ENCODE measurements around the gene VTI1B.
"Not testable (repeated sequence)": the region's sequence is repeated elsewhere in the genome, so short reads cannot be mapped to it uniquely, and the experiment has no call there.

VTI1B gene, protein sequence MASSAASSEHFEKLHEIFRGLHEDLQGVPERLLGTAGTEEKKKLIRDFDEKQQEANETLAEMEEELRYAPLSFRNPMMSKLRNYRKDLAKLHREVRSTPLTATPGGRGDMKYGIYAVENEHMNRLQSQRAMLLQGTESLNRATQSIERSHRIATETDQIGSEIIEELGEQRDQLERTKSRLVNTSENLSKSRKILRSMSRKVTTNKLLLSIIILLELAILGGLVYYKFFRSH

DNA sequence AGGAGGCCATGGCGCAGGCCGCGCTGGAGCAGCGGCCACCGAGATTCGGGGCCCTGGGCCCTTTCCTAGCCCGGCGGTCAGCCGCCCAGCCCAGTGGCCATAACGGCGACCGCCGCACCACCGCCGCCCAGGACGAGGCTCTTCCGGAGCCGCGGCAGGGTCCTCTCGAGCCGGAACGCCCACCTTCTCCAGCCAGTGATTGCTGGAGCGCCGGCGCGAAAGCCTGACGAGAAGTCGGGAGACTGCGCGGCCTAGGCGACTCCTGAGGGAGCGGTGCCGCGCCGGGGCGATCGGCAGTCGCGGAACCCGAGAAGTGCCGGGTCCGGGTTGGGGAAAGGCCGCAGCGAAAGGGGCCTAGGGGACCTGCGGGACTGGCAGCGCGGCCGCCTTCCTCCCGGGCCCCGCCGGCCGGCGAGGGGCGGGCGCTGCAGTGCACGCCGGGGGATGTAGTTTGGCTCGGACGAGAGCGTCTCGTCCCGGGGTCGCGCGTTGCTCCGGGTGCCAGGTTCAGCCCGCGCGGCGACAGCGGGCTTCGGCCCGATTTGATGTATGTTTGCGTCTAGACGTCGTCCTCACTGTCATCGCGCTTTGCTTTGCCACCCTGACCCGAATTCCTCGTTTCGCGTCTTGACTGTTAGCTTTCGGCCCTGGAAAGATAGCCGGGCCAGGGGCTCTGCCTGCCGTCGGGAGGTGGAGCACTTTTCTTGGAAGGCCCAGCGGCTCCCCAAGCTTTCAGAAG lies at the start of gene VTI1B:
Gene VTI1B, minus strand, starts transcription at position 153 of the 739 bp plus-strand sequence. Its CDS starts 143 bp downstream, at position 10.
- DNase-seq = peak in 57 of 58 donors; percentile 46 to 94 (median 82)

DNA sequence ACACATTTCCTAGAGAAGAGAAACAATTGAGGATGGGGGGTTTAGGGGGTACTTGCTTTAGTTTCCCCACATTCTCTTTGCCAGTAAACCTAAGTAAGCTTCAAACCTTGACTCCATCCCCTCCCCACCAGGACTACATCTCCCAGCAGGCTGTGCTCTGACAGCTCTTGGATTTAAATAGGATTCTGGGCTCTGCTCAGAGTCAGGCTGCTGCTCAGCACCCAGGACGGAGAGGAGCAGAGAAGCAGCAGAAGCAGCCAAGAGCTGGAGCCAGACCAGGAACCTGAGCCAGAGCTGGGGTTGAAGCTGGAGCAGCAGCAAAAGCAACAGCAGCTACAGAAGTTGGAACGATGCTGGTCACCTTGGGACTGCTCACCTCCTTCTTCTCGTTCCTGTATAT lies 47.9 kb upstream of the VTI1B start:
- DNase-seq = peak in 52 of 58 donors; percentile 2 to 82 (median 36)

DNA sequence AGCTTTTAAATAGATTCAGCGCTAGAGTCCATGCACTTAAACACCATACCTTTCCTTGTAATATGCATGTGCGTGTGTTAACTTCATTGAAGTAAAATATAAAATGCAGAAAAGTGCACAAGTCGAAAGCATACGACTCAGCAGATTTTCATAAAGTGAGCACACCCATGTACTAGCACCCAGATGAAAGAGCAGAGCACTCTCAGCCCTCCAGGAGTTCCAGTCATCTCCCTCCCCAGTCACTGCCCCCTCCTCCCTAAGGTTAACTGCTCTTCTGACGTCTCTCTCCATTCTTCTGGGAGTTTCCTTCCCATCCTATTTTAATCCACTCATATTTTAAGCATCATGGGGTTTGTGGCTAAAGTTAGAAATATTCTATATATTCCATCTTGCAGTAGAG lies 47.4 kb upstream of the VTI1B start:
- DNase-seq = no peak

DNA sequence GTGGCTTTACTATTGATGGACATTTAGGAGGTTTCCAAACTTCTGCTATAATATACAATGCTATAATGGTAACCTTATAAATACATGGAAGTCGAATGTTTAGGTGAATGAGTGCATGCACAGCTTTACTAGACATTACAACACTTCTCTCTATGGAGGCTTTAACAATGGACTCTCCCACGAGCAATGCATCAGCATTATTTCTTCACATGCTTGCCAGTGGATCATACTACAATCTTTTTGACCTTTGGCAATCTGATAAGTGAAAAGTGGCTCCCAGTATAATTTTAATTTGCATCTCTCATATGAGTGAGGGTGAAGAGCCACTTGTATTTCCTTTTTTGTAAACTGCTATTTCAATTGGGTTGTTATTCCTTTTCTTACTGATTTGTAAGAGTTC lies 45.4 kb upstream of the VTI1B start:
- DNase-seq = no peak

- not testable (repeated sequence) for DNase-seq
Observed at GRCh38 chr14:67719385-67719784, 45.0 kb upstream of the VTI1B start.

GRCh38 chr14:67718265-67718664 lies 43.8 kb upstream of the VTI1B start:
- no peak for DNase-seq

DNA sequence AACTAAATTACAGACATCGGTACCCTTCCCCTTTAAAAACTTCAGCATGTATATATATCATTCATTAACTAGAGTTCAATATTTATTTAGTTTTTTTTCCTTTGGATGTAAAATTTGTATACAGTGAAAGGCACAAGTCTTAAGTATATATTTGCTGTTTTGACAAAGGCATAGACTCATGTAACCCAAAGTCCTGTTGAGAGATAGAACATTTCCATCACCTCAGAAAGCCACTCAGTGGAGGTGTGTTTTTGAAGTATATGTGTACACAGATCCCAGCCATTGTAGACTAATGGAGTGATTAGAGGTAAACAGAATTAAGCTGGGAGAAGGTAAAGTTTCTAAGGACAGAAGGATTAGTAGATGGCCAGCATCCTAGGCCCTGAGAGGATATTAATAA lies 42.6 kb upstream of the VTI1B start:
- DNase-seq = no peak

- no peak for DNase-seq
Observed at GRCh38 chr14:67710209-67710608, 35.8 kb upstream of the VTI1B start.

DNA sequence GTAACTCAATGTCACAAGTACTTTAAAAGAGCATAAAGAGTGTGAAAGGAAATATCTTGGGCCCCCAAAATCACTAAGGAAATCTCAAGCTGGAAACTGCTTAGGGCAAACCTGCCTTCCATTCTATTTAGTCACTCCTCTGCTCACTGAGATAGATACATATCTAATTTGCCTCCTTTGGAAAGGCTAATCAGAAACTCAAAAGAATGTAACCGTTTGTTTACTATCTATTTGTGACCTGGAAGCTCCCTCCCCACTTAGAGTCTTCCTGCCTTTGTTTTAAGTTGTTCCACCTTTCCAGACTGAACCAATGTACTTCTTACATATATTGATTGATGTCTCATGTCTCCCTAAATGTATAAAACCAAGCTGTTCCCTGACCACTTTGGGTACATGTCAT lies 35.4 kb upstream of the VTI1B start:
- not testable (repeated sequence) for DNase-seq

DNA sequence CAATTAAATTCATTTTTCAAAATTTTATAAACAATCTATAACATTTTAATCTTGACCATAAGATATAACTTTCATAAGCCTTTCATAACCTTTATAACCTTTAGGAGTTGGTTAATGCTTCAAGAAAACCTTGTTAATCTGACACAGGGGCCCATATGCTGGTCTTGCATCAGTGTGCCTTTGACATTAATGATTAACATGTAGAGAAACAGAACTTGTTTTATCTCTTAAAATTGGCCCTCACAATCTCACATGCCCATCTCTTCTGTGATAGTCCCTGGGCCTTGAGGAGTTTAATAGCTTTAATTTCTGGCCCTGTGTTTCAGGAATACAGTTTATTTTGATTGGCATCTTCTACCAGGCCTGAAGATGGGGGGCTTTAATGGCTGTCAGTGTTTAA lies 34.9 kb upstream of the VTI1B start:
- not testable (repeated sequence) for DNase-seq

- no peak for DNase-seq
Observed at GRCh38 chr14:67705211-67705610, 30.8 kb upstream of the VTI1B start.

- DNase-seq = peak in 27 of 58 donors; percentile 2 to 85 (median 15)
Observed at GRCh38 chr14:67704484-67705089, 30.2 kb upstream of the VTI1B start.

DNA sequence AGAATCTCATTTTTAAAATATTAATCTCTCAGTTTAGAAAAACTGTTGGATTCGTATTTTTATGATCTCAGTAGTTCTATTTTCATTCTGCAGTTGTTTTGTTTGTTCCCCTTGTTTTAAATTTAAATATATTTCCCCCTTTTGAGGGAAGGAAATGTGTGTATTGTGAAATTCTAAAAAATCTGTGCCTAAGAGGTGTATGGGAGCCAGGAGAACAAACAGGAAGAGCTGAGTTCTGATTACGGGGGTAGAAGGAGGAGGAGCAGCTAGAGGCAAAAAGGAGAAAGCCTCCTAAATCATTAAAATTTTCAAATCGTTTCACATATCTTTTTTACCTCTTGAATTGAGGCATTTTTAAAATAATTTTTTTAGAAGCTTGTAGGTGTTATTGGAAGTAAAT lies 29.6 kb upstream of the VTI1B start:
- no peak for DNase-seq

GRCh38 chr14:67701492-67701891 lies 27.1 kb upstream of the VTI1B start, which contains the start of gene RDH12:
TSS of gene RDH12 (plus strand) at chr14:67701886. CDS start at chr14:67722643, 20,757 bp downstream.
- not testable (repeated sequence) for DNase-seq

DNA sequence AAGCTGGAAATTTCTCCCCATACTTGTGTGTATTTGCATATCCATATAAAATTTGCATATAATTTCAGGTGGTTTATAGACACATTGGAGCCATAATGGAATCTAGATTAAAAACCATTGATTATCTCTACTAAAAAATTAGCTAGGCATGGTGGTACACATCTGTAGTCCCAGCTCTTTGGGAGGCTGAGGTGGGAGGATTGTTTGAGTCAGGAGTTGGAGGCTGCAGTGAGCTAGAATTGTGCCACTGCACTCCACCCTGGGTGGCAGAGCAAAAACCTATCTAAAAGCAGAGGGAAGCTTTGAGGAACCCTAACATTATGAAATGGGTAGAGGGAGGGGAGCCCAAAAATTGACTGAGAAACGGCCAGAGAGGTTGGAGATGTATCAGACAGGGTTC lies 23.7 kb upstream of the VTI1B start:
- no peak for DNase-seq

- DNase-seq = no peak
Observed at GRCh38 chr14:67697006-67697405, 22.6 kb upstream of the VTI1B start.

DNA sequence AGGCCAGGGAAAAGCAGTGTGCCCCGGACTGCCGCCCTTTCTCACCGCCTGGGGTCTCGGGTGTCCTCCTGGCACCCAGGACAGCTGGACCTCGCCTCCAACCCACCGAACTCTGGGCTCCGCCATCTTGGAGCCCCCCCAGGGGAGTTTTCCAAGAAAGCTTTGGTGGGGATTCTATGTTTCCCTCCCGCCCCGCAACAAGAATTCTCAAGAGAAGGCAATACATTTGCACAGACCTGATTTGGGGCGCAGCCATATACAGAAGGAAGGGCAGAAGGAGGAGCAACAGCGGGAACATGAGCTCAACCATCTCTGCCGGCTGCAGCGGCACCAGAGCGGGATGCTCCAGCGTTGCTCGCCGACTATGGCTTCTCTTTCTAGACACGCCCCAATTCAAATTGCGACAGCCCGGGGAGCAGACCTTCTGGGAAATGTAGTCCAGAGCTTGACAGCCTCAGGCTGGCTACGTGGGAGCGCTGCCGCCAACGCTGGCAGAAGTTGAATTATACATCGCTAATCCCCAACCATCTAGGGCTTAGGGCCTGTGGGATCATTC lies 21.0 kb upstream of the VTI1B start, which contains the start of gene RDH11:
Gene RDH11, minus strand, starts transcription at position 371 of the 556 bp plus-strand sequence. Its CDS starts 61 bp downstream, at position 310.
- peak; percentile 39 to 93 (median 81) for DNase-seq

DNA sequence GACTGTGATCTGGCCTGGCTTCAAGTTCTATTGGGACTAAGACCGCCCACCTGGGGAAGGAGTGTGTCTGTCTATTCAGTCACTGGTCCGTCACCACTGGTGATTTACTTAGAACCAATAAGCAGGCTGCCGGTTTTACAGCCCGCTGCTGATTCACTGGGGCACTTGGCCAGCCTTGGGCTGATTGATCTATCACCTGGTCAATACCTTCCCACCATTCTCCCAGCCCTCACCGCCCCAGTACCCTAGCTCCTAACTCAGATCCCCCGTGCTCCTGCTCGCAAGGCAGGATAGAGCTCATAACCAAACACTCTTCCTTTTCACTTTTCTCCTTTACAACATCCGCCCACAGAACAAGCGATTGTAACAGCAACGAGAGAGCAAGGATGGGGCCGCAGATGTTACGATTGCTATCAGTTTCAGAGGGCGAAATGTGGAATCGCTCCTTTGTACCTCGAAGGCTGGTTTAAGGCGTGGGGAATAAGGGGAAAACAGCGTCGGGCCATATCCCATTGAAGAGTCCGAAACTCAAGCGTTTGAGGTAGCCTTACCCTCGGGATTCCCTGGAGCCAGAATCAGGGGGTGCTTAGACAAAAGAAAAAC lies 20.5 kb upstream of the VTI1B start:
- DNase-seq = peak in 53 of 58 donors; percentile 3 to 84 (median 49)

GRCh38 chr14:67690011-67690410 lies 15.6 kb upstream of the VTI1B start:
- DNase-seq = no peak

DNA sequence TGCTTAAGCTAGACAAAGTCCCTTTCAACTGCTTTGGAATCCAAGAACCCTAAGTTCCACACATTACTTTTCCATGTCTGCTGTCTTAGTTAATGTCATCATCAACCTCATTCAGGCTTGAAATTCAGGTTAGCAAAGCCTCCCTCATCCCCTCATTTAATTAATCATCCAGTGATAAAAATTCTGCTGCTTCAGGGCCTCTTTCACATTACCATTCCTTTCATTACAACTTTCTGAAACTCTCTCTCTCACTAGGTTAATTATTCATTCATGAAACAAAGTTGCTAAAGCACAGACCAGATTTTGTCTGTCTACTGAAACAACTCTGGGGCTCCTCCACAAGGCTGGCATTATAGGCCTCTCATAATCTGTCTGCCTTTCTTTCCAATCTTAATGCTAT lies 9.4 kb upstream of the VTI1B start:
- DNase-seq = no peak

DNA sequence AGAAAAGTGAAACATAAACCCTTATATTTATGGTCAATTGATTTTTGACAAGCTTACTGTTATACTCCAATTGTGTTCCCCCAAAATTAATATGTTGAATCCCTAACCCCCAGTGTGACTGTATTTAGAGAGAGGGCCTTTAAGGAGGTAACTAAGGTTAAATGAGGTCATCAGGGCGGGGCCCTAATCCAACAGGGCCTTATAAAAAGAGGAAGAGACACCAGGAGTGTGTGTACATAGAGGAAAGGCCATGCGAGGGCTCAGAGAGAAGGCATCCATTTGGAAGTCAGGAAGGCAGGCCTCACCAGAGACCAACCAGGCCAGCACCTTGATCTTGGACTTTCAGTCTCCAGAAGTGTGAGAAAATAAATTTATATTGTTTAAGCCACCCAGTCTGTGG lies 6.5 kb upstream of the VTI1B start:
- no peak for DNase-seq
